GM19025 (cell line): Measurements from ENCODE around the gene KIAA0232.

ENCODE experiments used
- ATAC-seq: cut with Tn5 transposase; IDR thresholded peaks from one replicate; pipeline ENCODE4 v1.9.1; 2021; ENCODE audit warnings: mild to moderate bottlenecking, low read depth, moderate library complexity; ENCODE audit not compliant: unreplicated experiment

KIAA0232 gene, protein sequence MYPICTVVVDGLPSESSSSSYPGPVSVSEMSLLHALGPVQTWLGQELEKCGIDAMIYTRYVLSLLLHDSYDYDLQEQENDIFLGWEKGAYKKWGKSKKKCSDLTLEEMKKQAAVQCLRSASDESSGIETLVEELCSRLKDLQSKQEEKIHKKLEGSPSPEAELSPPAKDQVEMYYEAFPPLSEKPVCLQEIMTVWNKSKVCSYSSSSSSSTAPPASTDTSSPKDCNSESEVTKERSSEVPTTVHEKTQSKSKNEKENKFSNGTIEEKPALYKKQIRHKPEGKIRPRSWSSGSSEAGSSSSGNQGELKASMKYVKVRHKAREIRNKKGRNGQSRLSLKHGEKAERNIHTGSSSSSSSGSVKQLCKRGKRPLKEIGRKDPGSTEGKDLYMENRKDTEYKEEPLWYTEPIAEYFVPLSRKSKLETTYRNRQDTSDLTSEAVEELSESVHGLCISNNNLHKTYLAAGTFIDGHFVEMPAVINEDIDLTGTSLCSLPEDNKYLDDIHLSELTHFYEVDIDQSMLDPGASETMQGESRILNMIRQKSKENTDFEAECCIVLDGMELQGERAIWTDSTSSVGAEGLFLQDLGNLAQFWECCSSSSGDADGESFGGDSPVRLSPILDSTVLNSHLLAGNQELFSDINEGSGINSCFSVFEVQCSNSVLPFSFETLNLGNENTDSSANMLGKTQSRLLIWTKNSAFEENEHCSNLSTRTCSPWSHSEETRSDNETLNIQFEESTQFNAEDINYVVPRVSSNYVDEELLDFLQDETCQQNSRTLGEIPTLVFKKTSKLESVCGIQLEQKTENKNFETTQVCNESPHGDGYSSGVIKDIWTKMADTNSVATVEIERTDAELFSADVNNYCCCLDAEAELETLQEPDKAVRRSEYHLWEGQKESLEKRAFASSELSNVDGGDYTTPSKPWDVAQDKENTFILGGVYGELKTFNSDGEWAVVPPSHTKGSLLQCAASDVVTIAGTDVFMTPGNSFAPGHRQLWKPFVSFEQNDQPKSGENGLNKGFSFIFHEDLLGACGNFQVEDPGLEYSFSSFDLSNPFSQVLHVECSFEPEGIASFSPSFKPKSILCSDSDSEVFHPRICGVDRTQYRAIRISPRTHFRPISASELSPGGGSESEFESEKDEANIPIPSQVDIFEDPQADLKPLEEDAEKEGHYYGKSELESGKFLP (N-terminal part only)

DNA sequence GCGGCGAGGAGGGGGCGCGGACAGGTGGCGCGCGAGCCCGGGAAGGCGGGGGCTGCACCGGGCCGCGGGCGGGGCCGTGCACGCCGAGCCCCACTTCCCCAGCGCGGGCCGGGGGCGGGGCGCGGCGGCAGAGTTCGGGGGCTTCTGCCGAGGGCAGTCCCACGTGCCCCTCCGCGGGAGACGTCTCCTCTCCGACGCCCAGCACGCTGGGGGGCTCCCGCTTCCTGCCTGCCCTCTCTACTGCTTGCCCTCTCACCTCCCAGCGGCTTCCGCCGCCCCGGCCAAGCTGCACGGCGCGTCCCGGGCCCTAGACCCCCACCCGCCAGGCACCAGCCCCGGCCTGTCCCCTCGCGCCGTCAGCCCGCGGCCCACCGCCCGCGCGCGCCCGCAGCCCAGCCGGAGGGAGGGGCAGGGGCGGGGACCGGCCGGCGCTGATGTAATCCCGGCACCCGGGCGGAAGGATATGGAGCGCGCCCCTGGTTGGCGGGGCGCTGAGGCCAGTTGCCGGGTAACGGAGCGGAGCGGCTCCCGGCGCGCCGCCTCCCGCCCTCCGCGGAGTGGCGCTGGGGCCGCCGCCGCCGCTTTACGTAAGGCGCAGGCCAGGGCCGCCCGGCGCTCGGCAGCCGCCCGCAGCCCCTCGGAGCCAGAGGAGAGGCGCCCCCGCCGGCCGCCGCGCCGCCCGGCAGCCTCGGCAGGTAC, at the start of gene KIAA0232:
KIAA0232 (plus strand) TSS at position 581 of the 699 bp plus-strand sequence. CDS start 41,727 bp downstream, outside the sequence.
- ATAC-seq, result peak; percentile 67

DNA sequence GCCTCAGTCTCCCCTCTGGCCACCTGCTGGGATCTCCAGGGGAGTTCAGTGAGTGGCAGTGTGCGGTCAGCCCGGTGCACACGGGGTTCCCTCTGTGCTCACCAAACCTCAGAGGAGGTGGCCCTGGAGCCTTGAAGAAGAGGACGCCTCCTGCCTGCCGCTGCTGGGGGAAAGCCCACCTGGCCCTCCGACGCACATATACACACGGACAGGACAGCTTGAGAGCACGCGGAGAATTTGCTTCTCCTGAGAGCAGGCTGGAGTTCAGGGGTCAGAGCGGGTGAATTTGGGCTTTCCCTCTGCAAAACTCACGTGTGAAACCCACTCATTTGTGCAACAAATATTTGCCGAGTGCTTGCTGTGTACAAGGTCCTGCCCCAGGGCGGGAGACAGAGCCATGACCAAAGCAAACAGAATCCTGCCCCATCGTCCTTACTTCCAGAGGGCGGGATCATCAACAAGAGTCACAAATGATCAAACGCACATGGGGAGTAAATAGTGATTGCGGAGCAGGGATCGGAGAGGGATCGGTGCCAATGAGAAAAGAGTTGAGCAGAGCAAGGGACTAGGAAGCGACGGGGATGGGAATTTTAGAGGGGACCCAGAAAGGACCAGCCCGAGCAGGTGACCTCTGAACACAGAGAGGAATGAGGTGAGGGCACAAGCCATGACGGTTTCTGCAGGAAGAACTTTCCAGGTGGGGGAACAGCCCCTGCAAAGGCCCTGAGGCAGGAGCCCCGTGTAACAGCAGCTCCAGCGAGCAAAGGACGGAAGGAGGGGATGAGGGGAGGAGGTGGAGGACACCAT, 49.0 kb upstream of the KIAA0232 start:
- no peak for ATAC-seq

- ATAC-seq, result no peak
Observed at GRCh38 chr4:6734165-6734786, 48.3 kb upstream of the KIAA0232 start.

DNA sequence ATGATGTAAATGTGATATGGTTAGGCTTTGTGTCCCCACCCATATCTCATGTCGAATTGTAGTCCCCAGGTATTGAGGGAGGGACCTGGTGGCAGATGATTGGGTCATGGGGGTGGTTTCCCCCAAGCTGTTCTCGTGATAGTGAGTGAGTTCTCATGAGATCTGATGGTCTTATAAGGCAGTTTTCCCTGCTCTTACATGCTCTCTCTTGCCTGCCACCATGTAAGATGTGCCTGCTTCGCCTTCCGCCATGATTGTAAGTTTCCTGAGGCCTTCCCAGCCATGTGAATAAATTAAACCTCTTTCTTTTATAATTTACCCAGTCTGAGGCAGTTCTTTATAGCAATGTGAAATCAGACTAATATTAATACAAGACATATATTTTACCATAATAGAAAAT, 42.6 kb upstream of the KIAA0232 start:
- no peak for ATAC-seq

- no peak for ATAC-seq
Observed at GRCh38 chr4:6740347-6740746, 42.2 kb upstream of the KIAA0232 start.

GRCh38 chr4:6742507-6742906, 40.0 kb upstream of the KIAA0232 start:
- no peak for ATAC-seq

GRCh38 chr4:6742989-6743388, 39.5 kb upstream of the KIAA0232 start:
- no peak for ATAC-seq

GRCh38 chr4:6746721-6747293, 35.7 kb upstream of the KIAA0232 start:
- no peak for ATAC-seq

DNA sequence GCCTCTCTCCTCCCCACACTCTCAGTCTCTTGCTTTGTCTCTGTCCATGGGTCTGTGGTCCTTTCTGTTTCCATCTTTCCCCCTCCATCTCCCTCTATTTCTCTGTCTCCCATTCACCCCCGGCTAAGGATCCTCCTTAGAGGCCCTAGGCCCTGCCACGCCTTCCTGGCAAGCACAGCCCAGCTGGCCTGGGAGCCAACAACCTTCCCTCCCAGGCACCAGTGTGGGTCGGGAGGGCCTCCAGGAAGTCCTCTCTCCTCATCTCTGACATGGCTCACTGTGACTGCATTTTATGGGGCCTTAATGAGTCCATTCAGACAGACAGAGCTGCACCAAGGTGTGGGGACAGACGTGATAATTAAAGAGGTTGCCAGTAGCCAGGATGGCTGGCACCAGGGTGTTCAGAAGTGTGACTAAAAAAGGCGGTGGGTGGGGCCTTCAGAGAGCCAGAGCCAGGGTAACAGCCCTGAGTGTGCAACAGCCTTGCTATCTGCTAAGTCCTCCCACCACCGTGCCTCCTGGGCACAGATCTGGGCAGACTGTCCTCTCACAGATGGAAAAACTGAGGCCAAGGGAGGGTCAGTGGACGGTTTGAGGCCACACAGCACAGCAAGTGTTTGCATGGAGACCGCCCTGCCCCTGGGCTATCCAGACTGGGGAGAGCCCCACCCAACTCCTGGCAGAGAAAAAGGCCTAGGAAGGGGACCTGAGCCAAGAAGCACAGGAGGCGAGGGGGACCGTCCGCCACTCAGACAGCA, 35.1 kb upstream of the KIAA0232 start:
- no peak for ATAC-seq

DNA sequence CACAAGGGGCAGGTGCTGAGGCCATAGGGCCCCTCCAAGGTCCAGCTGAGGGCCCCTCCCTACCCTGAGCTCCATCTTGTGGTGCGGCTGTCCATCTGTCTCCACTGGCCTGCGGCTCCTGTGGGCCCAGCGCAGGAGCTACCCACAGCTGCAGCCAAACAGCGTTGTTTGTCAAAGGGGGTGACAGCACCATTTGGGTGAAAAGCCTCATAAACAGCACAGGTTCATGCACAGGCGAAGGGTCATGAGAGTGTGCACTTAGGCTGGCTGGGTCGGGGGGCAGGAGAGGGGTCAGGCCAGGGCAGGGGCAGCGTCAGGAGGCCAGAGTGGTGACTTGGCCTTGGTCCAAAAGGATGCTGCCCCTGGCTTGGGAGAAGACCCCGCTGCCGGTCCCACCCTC, 34.2 kb upstream of the KIAA0232 start:
- ATAC-seq, result no peak

GRCh38 chr4:6749340-6750171, 33.0 kb upstream of the KIAA0232 start:
- no peak for ATAC-seq

DNA sequence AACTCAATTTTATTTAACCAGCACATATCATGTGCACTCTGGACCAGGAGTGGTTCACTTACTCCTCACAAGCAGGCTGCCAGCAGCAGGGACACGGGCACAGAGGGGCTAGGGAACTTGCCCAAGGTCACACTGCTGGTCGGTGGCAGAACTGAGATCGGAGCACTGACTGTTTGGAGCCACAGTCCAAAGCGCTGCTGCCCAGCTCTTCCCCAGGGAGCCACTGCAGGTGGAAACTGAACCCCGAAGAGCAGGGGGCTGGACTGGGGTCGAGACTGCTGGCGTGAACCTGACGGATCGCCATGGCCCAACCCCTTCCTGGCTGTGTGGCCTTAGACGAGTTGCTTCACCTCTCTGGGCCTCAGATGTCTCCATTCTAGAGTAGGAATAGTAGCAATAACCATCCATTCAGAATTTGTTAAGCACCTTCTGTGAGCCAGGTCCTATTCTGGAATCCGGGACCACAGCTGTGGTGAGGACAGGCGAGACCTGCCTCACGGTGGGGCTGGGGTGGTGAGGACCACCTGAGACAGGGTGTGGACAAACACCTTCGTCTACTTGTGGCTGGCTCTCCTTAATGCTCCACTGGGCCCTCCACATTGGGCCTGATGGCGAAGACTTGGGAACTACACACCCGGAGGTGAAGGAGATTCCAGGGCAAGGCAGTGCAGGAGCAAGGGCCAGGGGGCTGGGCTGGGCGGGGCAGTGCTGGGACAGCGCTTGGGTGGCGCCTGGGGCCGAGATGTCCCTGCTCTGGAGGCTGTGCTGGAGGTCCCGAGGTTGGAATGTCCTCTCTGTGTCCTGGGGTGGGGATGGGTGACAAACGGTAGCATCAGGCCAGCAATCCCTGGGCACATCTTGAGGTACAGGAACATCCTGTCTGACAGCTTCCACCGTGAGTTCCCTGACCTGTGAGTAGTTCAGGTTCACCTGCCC, 32.0 kb upstream of the KIAA0232 start:
- no peak for ATAC-seq

- no peak for ATAC-seq
Observed at GRCh38 chr4:6751611-6752485, 30.7 kb upstream of the KIAA0232 start.

- ATAC-seq, result no peak
Observed at GRCh38 chr4:6752486-6752829, 30.1 kb upstream of the KIAA0232 start.

DNA sequence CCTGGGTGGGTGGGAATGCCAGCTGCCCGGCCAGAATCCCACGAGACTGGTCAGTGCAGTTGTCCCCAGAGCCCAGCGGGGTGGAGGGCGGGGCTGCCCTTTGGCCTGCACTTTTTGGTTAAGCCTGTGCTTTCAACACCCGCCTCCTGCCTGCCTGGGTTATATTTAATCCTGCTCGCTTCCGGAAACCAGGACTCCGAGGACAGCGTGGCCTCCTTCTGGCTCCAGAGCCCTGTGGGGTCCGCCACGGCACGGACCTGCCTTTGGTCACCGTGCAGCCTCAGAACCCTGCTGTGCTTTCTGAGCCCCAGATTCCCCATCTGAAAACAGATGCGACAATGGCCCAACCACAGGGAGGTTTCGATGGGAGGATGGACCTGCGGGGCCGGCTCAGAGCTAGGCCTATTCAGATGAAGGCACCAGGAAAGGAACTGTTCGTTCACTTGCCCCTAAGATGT, 29.4 kb upstream of the KIAA0232 start:
- no peak for ATAC-seq
